ENCODE data around the gene COG7.
A peak's percentile ranks its signal among the peaks of the same experiment; 100 is the strongest.
"Not testable (repeated sequence)": the region's sequence is repeated elsewhere in the genome, so short reads cannot be mapped to it uniquely, and the experiment has no call there.

Gene COG7

GRCh38 chr16:23469814-23470213 lies 16.8 kb upstream of the COG7 start:
- DNase-seq: no peak

GRCh38 chr16:23466162-23466885 lies 13.3 kb upstream of the COG7 start:
- no peak for DNase-seq

- DNase-seq: no peak
Measured at GRCh38 chr16:23465179-23465578, 12.2 kb upstream of the COG7 start.

- DNase-seq: no peak
Measured at GRCh38 chr16:23464196-23464595, 11.2 kb upstream of the COG7 start.

DNA sequence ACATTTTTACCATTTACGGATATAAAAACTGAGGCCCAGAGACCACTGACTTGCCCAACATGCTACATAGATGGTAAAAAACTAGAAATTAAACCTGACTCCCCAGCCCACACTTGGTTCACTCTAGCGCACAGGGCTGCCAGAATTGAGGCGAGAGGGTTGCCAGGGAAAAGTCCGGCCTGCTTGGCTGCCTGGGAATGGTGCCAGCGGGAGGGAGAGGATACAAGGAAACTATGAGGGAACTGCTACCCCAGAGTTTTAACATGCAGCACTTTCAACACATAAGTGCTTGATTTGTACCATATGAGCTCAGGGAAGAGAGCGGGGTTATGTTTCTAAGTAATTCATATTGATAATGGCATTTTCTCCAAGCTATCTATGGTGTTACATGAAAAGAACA lies 10.0 kb upstream of the COG7 start:
- not testable (repeated sequence) for DNase-seq

DNA sequence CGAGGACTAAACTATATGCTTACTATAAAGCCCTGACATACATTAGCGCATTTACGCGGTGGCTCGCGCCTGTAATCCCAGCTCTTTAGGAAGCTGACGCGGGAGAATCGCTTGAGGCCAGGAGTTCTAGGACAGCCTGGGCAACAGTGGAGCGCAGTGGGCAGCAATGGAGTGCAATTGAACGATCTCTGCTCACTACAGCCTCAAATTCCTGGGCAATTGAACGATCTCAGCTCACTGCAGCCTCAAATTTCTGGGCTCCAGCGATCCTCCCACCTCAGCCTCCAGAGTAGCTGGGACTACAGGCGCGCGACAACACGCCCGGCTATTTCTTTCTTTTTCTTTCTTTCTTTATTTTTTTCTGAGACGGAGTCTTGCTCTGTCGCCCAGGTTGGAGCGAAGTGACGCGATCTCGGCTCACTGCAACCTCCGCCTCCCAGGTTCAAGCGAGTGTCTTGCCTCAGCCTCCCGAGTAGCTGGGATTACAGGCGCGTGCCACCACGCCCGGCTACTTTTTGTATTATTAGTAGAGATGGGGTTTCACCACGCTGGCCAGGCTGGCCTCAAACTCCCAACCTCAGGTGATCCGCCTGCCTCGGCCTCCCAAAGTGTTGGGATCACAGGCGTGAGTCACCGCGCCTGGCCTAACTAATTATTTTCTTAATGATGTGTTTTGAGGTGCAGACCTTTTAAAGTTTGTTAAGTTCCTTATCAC lies 506 bp upstream of the COG7 start:
- no peak for DNase-seq

DNA sequence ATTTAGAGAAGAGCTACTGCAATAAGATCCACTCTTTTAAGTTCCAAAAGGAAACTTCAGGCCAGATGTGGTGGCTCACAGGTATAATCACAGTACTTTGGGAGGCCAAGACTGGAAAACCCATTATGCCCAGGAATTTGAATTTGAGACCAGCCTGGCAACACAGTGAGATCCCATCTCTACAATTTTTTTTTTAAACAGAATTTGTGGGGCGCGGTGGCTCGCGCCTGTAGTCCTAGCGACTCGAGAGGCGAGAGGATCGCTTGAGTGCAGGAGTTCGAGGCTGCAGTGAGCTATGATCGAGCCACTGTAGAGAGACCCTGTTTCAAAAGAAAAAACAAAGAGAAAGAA lies 793 bp downstream of the COG7 start:
- no peak for DNase-seq

DNA sequence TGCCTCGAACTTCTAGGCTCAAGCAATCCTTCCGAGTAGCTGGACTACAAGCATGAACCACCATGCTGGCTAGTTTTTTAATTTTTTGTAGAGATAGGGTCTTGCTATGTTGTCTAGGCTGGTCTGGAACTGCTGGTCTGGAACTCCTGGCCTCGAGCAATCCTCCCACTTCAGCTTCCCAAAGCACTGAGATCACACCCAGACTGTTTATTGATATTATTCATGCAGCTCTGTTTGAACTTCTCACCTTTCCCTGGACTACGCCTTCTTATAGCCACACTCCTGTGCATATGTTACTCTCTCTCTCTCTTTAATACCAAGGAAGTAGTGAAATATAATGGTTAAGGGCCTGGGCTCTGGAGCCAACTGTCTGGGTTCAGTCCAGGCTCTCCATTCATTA lies 4.6 kb downstream of the COG7 start:
- DNase-seq: no peak

GRCh38 chr16:23437542-23437941 lies 15.4 kb downstream of the COG7 start:
- not testable (repeated sequence) for DNase-seq

DNA sequence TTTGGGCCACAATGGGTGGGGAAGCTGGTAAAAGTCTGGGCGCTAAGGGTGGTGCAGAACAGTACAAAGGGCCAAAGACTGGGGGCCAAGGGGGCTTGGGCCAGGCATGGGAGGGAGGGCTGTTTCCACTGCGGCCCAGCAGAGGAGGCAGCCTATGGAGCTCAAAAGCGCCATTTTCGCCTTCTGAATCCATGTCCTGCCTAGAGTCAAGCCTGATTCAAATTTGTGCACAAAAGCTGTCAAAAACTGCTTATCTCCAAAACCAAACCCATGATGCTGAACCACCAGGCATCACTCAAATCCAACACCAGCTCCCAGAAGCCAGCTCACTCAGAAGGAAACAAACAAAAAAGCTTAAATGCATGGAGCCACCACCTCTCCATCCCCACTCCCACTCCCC lies 16.0 kb downstream of the COG7 start:
- DNase-seq: no peak

DNA sequence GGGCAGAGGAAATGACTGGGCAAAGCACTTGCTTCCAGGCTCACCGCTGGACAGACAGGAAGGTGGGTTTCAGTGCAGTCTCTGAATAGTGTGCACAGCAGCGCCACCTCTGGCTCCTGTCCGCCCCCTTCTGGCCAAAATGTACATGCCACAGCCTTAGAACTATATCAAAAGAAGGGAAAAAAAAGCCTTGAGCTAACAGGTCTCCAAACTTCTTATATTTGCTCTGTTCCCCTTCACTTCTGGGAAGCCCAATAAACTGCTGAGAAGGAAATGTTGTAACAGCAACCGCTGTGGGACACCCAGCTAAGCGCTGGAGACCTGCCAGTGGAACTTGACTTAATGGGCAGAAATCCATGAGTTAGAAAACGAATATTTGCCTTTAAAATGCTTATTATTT lies 17.5 kb downstream of the COG7 start:
- DNase-seq: peak; percentile 71

- peak; percentile 17 for DNase-seq
Measured at GRCh38 chr16:23434380-23434779, 18.6 kb downstream of the COG7 start.

DNA sequence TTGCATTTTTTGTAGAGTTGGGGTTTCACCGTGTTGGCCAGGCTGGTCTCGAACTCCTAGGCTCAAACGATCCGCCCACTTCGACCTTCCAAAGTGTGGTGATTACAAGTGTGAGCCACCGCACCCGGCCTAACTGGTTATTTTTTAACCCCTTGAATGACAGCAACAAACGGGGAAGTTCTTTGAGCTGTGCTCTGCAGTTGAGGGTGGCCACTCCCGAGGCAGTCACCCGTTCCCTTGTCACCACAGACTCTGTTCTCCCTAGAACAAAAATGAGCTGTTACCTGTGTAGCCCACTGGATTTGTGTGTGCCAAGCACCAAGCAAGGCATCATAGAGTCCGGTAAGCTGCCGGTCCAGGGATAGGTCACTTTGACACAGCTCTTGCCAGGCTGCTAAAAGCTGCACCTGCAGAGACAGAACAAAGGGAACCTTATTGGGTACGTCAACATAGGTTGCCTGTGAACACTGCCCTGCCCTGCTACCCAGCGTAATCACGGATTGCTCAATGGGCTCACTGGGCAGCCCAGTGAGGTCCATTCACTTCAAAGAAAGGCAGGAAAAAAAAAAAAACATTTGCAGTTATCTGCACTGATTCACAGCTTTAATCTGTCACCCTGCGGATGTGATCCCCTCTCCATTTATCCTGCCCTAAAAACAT lies 19.6 kb downstream of the COG7 start:
- no peak for DNase-seq

DNA sequence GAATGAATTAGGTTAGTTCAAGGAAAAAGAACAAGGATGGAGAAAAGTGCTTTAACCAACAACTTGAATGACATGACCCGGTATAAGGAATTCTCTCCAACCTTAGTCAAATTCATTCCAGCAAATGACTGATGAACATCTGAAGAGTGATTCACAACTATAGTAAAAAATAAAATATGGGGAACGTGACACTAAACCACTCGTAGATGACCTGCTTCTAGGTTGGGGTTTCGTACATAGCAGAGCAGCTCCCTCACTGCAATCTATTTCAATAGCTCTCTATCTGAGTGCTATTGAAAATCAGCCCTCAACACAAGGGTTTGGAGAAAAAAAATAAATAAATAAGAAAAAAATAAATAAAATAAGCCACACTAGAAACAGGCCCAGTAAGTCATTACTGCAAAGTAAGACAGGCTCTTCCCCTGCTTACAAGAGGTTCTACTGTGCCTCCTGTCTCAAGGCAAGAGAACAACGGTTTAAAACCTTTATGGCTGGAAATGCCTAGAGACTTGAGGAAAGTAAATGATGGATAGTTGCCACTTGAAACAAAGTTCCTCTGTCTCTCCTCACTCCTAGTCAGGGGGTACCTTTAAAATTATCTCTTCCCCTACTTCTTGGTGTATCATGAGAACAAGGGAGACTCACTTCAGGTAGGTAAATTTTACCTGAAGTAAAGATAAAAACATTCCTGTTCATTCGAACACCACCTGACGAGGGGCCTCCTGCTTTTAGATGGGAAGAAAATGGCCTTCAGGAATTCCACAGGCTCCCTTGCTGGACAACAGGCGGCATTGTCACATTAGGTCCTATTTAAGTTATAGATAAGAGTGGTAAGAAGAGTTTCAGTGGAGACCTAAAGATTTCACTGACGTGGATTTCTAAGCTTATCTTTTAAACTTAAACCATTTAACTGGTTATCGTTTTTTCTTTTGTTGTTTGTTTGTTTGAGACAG lies 20.5 kb downstream of the COG7 start:
- DNase-seq: no peak

DNA sequence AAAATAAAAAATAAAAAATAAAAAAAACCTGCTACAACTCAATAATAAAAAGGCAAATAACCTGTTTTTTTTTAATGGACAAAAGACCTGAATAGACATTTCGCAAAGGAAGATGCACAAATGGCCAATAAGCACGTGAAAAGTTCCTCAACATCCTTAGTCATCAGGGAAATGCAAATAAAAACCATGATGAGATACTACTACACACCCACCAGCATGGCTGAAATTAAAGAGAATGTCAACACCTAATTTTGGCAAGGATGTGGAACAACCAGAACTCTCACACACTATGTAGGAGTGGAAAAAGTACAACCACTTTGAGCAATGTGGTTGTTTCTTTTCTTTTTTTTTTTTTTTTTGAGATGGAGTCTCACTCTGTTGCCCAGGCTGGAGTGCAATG lies 24.6 kb downstream of the COG7 start:
- DNase-seq: no peak

DNA sequence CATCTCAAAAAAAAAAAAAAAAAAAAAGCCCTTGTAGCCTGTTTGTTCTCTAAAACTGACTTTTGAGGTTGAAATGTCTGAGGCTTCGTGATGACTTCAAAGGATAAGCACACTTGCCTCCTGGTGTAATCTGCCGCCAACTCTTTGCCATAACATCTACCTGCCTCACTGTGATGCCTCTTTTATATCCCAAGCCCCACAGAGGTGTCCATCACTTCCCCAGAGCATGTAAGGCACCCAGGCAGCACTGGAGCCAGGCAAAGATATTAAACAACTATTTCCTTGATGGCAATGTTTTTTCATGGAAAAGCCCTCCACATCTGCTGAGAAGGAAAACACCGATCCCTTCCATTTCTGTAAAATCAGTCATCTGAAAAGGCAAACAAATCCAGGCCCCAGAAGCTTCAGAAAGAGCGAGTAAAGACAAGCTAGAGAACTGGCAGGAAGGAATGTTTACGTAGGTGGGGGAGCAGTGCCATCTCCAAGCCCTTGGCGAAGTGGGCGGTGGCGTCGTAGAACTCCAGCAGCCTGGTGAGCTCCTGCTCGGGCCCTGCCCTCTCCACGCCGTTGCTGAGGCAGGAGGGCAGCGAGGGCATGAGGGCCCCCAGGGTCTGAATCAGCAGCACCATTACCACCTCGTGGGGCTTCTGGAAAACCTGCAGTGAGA lies 28.6 kb downstream of the COG7 start:
- no peak for DNase-seq

DNA sequence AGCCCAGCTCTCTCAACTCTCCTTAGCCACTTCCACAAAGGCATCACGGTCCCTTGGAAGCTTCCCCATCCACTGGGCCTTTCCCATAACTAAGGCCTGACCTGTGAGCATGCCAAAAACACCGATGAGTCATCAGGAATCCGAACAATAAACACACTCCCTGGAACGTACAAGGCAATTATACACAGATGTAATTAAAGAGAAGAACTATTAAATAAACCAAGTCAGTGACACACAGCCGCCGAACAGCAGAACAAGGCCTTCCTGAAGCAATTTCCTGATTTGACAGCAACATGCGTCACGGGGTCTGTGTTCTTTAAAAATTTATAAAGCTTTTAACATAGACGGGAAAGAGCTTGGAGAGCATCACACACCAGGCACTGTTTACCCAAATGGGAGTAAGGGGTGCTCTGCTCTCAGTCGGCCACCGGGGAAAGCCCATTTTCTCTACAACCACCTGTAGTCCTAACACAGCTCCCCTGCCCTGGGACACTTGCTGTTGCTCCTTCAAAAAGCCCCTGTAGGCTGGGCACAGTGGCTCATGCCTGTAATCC lies 29.4 kb downstream of the COG7 start:
- DNase-seq: no peak

- DNase-seq: no peak
Measured at GRCh38 chr16:23420011-23420410, 33.0 kb downstream of the COG7 start.

DNA sequence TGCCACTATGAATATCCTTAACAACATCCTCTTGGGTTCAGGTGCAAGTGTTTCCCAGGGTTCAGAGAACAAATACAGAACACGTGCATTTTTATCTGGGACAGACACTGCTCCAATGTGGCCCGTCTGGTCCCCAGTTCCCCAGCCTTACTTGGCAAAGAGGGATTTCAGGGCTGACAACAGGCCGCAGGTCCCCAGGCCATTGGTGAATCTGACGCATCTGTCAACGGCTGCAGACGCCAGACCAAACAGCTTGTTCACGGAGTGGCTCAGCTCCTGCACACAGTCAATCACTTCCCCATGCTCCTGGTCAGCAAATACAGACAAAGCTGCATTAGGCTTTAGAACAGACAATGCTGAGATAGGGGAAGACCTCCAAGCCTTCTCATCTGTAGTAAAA lies 36.2 kb downstream of the COG7 start:
- no peak for DNase-seq

- DNase-seq: no peak
Measured at GRCh38 chr16:23414731-23415130, 38.3 kb downstream of the COG7 start.

- no peak for DNase-seq
Measured at GRCh38 chr16:23410176-23410575, 42.8 kb downstream of the COG7 start.

- DNase-seq: no peak
Measured at GRCh38 chr16:23409522-23409921, 43.5 kb downstream of the COG7 start.
